ENCODE measurements around the gene AMOT.
"Not testable (repeated sequence)": the region's sequence is repeated elsewhere in the genome, so short reads cannot be mapped to it uniquely, and the experiment has no call there.

Gene AMOT, protein sequence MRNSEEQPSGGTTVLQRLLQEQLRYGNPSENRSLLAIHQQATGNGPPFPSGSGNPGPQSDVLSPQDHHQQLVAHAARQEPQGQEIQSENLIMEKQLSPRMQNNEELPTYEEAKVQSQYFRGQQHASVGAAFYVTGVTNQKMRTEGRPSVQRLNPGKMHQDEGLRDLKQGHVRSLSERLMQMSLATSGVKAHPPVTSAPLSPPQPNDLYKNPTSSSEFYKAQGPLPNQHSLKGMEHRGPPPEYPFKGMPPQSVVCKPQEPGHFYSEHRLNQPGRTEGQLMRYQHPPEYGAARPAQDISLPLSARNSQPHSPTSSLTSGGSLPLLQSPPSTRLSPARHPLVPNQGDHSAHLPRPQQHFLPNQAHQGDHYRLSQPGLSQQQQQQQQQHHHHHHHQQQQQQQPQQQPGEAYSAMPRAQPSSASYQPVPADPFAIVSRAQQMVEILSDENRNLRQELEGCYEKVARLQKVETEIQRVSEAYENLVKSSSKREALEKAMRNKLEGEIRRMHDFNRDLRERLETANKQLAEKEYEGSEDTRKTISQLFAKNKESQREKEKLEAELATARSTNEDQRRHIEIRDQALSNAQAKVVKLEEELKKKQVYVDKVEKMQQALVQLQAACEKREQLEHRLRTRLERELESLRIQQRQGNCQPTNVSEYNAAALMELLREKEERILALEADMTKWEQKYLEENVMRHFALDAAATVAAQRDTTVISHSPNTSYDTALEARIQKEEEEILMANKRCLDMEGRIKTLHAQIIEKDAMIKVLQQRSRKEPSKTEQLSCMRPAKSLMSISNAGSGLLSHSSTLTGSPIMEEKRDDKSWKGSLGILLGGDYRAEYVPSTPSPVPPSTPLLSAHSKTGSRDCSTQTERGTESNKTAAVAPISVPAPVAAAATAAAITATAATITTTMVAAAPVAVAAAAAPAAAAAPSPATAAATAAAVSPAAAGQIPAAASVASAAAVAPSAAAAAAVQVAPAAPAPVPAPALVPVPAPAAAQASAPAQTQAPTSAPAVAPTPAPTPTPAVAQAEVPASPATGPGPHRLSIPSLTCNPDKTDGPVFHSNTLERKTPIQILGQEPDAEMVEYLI

DNA sequence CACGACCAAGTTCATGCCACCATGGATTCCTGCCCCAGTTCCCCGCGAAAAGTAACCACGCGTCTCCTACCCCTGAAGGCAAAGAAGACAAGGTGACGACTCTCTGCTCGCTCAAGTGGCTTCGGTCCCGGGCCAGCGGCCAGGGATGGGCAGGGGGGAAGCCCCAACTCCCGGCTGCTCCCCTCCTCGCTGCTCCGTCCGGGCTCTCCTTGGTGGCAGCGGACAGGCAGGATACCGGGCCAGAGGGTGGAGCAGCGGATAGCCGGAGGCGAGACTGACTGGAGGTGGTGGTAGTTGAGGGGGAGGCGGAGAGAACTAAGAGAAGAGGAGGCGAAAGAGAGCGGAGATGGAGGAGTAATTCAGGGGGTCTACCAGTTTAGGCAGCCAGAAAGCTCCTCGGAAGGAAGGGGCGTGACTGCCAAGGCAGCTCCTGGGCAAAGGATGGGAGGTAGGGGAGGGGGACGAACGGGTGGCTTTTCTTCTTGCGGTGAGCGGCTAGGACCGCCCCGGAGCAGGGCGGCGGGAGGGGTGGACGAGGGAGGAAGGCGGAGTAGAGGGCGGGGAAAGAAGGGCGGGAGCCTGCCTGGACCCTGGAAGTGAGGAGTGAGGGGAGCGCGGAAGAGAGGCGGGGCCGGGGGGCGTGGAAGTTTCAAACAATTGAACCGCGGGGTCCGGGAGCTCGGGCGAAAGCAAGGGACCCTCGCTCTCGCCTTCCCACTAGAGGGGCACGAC, at the start of gene AMOT:
Gene AMOT, minus strand, starts transcription at position 450 of the 732 bp plus-strand sequence. CDS start 17,705 bp downstream, outside the sequence.
- DNase-seq, result peak; percentile 47

DNA sequence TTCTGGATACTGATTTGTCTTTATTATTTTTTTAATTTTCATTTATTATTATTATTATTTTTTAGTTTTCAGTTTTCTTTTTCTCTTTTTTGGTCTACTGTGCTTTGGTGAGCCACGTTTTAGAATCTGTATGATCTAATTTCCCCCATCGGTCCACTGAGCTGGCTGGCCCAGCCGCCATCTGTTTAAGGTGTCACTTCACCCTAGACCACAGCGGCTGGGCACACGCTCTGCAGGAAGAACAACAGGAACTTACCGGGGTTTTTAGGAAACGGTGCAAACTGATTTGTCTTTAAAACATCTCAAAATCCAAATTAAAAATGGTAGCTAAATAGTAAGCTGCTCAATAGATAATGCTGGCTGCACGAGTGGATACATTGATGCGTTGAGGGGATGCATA, 48.8 kb upstream of the AMOT start:
- DNase-seq, result no peak

DNA sequence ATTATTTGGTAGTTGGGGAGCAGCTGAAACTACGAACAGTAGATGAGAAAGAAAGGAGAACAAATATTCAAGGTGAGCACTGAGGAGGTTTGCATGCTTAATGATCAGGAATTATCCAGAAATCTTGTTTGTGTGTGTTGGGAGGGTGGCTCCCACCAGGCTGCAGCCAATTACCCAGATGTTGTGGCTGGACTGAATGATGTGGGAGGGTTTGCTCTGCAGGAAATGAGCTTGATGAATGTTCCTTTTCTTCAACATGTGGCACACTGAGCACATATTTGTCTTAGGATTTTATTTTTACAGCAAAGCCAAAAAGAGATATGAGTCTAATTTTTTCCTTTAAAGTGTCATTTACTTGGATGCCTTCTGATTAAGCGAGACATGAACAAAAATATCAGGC, 48.3 kb upstream of the AMOT start:
- no peak for DNase-seq

DNA sequence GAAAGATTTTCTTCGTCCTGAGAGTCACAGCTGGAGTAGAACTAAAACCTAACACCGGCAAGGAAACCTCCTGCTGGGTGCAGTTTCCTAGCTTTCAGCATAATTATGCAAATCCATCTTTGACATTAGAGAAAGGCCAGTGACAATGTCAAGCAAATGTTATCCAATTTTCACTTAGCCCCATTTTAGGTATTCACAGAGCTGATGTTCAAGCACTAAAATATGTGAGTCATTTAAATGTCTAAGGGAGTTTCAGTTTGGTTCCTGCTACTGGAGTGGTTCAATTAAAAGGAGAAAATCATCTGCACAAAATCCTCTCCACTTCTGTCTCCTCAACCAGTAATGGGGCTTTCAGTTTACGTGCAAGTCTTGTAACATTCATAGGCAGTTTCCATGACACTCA, 37.1 kb upstream of the AMOT start:
- no peak for DNase-seq

DNA sequence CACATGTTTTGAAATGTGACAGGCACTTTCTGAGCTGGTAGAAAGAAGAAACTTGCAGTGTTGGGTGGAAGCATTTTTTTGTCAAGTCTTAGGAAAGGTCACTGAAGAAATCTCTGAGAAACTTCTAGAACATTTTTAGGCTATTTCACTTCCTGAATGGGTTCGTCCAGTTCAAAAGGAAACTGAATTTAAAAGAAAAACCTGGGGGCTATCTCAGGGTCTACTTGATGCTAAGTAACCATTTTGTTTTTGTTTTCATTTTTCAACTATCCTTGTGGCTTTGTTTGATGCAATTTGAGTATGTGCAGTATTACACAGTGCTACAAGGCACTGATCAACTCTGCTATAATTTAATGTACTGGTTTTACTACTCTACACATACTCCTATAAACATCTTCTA, 34.0 kb upstream of the AMOT start:
- no peak for DNase-seq

DNA sequence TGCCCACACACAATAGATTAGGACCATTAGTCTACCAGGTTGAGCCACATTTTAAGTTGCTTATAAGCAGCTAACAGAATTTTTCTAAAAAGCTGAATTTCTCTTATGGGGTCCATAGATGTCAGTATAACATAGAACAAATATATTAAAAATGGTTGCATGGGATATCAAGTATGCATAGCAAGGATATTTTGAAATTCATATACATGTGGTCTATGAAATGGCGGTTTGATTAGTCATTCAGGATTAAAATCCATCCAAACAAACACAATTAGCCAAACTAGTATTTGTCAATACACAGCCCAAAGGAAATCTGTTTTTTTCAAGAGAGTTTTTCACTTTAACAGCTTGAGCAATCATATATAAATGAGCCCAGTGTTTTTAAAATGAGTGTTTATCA, 33.5 kb upstream of the AMOT start:
- no peak for DNase-seq

DNA sequence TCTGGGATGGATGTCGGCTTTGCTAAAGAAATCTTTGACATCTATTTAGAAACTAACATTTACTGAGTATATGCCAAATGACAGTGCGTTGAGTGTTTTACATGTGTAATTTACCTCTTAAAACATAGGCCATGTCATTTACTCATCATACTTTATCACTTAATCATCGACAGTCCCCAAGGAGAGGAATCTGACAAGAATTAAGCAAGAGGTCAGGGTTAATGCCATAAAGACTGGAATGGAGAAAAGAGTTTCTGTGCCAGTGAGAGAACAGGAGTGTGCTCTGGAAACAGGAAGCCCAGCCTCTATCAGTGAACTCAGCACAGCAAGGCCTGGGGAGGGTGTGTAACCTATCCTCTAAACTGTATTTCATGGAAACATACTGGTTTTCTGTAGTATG, 28.0 kb upstream of the AMOT start:
- no peak for DNase-seq

DNA sequence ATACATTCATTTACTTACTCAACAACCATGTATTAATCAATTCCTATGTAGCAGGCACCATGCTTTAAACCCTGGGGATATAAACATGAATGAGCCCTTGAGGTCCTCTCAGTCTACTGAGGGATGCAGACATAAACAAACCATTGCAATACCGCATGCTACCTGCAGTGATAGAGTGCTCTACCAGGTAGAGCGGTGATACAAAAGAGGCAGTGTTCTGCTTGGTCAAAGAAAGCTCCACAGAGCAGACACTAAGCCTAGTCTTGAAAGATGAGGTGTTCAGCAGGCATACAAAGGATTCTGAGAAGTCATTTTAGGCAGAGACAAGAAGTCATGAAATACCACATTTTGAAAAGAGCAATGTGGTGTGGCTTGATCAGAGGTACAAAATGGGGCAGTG, 26.9 kb upstream of the AMOT start:
- no peak for DNase-seq

DNA sequence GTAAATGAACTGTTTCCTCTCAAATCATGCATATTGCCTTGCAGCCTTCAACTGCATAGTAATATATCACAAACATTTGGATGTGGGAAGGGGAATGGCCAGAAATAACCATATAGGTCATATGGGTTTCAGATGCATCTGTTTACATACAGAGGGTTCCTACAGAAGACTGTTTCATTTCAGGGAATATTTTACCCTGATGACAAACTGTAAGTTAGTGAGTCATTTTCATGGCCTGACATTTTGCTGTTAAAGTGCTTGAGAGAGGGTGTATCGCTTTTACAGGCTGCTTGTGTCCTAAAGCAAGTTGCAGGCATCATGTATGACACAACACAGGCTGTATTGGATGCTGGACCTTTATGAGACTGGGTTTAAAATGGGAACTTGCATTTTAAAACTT, 25.5 kb upstream of the AMOT start:
- no peak for DNase-seq

DNA sequence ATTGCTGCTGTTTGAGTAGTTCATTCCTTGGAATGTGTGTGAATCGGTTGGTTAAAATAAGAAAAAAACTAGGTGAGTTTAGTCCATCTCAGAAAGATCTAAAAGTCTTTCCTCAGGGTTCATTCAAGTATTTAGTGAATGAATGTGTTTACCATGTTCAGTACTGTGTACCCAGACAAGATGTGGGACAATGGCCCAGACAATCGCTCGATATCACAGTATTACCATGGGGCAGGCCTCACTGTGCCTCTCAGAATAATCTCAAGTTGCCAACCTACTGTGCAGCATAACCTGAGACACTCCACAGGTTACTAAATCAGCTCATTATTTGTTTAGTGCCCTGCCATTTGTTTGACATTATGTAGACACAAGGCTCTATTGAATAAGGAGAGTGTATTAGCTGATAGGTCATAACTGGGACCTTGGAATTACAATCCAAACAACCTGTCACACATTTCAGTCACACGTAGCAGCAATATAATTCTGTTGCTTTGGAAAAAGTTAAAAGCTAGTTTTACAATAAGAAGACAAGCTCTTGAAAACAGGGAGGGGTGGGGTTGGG, 24.9 kb upstream of the AMOT start:
- DNase-seq, result no peak

DNA sequence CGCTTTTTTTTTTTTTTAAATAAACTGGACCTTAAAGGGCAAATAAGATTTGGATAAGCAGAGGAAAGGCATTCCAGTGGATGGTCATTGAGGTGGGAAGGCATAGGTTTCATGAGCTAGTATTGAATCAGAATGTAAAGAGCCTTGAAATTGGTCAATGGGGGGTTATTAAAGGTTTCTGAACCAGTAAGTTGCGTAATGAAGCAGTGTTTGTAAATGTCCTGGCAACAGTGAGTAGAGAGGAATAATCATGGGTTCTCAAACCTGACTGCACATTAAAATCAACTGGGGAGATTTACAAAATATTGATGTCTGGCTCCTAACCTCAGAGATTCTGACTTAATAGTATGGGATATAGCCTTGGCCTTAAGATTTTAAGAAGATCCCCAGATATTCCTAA, 23.2 kb upstream of the AMOT start:
- DNase-seq, result no peak

DNA sequence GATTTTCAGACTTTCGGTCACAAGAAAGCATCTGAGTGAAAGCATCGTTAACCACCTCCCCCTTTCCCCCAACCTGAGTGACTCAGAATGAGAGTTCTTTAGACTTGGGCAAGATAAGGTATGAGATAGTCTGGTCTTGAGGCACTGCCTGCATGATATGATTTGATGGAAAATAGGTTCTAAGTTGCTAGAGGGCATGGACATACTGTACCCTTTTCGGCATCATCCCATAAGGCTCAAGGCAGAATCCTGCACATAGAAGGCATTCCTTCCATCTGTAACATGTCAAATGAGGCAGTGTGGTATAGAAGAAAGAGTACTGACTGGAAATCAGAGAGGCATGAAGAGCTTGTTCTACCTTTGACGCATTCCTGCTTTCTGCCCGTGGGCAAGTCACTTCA, 16.8 kb upstream of the AMOT start:
- DNase-seq, result no peak

DNA sequence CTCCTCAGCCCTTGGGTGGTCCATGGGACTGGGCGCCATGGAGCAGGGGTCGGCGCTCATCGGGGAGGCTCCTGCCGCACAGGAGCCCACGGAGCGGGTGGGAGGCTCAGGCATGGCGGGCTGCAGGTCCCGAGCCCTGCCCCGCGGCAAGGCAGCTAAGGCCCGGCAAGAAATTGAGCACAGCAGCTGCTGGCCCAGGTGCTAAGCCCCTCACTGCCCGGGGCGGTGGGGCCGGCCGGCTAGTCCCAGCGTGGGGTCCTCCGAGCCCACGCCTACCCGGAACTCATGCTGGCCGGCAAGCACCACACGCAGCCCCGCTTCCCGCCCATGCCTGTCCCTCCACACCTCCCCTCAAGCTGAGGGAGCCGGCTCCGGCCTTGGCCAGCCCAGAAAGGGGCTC, 14.3 kb upstream of the AMOT start:
- not testable (repeated sequence) for DNase-seq

DNA sequence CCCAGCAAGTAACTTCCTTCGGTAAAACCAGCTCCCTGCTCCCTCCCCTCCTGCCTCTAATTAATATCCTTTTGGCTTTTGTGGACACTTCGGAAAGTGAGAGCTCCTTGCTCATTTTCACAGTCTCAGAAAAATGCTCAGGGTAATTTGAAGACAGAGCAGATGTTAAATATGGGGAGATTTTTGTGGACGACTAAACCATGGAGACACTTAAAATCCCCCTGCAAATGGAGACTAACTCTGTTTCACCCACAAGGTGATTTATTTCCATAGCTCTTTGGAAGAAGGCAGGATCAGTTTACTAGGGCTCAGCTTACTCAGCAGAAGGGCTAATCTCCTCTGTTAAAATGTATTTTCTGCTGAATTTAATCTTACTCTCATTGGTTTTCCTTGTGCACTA, 12.2 kb upstream of the AMOT start:
- DNase-seq, result no peak

DNA sequence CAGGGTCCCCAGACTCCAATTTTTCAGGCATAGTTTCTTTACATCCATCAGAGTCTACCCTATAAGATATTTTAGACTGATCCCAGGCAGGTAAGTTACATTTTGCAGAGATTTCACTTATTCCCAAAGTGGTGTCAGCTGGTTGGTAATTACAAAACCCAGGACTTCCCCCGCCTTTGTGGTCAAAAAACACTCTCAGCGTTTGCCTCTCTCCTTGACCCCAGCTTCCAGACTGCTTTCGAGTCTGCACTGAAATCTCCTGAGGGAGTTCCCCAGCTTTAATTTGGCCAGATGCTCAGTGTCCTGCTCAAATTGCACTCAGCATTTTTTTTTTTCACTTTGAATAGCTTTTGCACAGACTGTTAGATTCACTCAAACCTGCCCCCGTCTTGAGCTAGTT, 11.2 kb upstream of the AMOT start:
- DNase-seq, result peak; percentile 13

DNA sequence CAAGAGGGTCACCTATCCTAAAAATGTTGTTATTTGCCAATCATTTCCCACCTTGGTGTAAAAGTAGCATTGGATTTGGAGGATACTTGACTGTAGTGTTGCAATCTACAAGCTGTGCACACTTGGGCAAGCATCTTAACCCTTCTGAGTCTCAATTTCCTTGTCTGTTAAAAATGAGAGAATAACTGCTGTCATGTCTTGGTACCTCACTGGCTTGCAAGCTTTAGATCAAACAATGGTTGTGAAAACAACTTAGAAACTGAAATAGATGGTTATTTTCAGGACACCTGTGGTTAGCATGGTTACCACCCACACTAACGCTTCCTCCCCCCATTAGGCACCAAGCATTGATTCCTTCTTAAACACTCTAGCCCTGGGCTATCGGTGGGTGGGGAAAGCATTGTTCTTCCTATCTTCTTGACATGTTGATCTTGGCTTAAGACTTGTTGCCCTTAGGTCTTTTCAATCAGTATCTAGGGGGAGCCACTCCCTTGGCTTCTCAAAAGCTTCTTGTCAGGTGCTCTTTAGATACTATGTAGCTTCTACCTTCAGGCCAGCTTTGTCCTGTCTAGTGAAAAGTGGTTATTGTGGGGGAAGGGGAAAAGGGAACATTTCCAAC, 10.6 kb upstream of the AMOT start:
- no peak for DNase-seq

DNA sequence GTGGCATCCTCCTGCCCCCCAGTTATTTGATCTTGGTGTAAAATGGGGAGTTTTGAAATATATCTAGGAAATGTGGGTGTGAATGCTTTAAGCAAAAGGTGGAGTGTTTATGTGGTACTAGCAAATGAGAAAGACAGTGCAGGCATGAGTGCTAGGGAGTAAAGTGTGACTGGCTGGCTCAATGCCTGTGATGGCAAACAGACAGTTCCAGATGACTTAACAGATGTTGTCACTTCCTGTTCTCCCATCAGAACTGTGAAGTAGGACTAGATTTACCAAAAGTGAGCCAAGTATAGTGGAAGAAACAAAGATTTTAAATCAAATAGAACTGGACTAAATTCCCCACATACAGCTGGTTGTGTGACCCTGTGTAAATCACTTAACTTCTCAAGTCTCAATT, 8.4 kb upstream of the AMOT start:
- no peak for DNase-seq

DNA sequence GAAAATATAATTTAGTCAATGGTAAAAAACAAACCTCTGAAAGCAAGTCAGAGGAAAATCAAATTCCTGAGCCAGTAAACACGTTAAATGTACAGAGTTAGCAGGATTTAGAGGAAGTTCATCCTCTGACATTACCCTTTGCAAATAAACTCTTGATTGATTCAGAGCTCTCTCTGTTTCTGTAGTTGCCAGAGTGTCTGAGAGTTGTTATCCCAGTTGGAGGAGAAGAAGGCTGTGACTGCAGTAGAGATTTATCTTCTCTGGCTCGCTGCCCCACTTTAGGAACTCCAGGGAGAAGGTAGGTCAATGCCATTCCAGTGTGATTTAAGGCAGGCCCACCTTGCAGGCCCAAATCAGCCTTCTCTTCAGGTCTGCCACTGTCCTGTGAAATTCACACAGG, 6.2 kb upstream of the AMOT start:
- no peak for DNase-seq

DNA sequence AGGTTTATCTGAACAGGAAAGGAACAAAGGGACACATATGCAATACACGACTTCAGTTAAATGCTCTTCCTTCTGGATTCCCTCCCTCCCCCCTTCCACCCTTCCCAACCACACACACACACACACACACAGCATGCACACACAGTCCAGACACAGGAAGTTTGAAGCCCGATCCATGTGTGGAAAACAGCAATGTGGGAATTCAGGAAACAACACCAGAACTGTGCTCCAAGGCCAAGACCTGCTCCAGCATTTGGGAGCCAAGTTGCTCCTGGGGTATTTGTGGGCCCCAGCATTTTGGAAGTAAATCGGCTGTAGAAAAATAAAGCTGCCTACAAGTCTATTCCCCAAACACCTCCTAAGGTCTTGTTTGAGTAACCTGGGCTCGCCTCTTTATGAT, 5.6 kb upstream of the AMOT start:
- no peak for DNase-seq

DNA sequence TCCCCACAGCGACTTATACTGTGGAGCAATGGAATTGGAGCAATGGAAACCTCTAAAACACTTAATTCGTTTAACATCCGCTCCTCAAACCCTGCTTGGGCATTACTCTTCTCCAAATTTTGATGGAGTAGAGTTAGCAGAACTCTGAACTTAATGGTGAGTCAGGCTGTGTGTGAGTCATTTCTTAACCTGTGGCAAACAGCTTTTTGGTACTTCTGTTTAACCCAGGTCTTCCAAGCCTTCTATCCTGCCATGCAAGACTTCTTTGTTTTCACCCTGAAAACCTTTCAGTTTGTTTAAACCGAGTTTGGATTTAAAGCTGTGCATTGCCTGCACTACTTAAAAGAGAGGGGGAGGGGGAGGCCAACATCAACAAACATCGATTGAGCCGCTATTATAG, 3.6 kb upstream of the AMOT start:
- no peak for DNase-seq

DNA sequence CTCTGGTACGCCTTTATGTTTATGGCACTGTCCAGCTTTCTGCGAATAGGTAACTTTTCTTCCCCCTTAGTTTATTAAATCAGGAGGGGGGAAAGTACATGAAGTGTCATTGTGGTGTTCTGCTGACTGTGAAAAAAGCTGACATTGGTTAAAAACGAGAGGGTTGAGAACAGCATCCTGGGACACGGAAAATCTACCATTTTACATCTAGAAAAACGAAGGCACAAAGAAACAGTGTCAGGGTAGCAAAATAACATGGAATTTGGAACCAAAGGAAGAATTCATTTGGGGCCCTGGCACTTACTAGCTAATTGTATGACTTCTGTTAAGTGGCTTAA, 1.2 kb upstream of the AMOT start:
- DNase-seq, result no peak

DNA sequence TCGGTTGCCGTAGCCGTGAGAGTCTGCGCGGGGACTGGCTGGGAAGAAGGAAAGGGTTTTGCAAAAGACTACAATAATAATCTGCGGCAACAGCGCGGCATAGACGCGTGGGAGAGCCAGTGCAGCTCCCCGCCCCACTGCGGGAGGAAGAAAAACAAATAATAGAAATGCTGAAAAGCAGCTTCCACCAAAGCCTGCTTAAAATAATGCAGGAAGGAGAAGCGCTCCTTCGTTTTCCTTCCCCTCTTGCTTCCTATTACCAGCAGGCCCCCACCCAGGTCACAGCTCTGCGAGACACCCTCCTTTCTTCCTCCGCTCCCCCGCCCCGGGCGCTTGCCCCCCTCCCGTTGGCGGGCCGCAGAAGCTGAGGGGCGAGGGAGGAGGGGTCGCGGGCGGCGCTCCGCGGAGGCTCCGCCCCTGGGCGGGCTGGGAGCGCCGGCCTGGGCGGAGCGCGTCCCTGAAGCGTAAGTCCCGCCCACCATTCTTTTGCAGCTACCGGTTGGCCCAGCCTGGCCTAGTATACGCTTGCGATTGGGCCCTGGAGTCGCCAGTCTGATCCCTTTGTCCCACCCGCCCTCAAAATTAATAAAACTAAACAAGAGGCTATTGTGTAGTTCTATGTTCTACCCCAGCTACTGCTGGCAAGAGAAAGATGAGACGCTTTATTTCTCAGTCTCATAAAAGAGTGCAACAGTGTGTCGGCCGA, 636 bp upstream of the AMOT start:
- peak; percentile 23 for DNase-seq

All from kidney glomerular epithelial cell (primary cell).